GM18867 (cell line): ENCODE measurements around the gene ATG4A.
A peak's percentile ranks its signal among the peaks of the same experiment; 100 is the strongest.

Experiments
- ATAC-seq: cut with Tn5 transposase; IDR thresholded peaks from one replicate; pipeline ENCODE4 v1.9.1; 2021; ENCODE audit warnings: mild to moderate bottlenecking, moderate library complexity; ENCODE audit not compliant: unreplicated experiment

Gene ATG4A, protein sequence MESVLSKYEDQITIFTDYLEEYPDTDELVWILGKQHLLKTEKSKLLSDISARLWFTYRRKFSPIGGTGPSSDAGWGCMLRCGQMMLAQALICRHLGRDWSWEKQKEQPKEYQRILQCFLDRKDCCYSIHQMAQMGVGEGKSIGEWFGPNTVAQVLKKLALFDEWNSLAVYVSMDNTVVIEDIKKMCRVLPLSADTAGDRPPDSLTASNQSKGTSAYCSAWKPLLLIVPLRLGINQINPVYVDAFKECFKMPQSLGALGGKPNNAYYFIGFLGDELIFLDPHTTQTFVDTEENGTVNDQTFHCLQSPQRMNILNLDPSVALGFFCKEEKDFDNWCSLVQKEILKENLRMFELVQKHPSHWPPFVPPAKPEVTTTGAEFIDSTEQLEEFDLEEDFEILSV

DNA sequence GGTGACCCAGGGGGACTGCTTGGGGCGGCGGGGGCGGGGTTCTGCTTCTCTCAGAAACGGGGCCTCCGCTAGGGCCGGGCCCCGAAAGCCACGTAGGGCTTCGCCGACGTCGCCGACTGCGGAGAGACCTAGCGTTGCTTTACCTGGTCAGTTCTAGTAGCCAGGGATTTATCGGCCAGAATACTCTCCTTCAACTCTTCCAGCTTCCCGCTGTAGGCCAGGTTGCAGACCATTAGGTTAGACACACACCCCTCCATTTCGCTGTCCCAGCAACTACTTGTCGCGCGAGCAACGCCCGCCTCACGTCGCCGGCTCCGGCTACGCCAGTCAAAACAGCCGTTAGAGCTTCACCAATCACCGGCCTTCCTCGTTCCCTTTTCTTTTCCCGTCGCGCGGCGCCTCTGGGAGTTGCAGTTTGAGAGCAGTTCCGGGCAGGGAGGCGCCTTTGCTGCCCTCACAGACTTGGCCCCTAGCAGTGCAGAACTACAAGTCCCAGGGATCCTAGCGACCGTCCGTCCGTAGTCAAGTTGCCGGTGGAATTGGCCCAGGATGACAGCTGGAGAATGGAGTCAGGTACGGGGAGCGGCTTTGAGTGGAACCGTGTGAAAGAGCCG, at the start of gene ATG4A, which contains the start of gene PSMD10:
ATG4A (plus strand) TSS at position 515 of the 614 bp plus-strand sequence; CDS start at position 564, 49 bp downstream.
PSMD10 (minus strand) TSS at position 279 of the 614 bp plus-strand sequence; CDS start at position 257, 22 bp downstream.
- ATAC-seq = peak; percentile 96

DNA sequence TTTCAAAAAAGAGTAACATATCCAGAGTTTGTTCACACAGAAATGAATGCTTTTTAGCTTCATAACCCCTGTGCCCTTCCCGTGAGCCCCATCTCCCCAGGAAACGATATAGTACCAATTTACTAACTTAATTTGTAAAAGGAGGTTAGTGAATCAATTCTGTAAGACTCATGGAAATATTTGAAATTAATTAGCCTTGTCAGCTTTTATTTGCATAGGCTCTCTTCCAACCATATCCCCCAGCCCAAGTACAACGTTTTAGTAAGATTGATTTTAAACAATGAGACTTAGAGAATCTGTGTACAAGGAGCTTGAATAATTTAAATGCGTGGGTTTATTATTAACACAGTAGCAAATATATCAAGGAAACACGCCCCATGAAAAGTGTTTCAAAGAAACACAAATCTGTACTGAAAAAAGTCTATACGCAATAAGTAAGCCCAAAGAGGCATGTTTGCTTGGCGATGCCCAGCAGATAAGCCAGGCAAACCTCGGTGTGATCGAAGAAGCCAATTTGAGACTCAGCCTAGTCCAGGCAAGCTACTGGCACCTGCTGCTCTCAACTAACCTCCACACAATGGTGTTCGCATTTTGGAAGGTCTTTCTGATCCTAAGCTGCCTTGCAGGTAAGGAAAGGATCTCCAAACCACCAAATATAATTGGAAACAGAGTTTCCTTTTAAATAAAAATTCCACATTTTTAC, 46.9 kb upstream of the ATG4A start, which contains the start of gene VSIG1:
VSIG1 (plus strand) TSS at position 512 of the 703 bp plus-strand sequence; CDS start at position 578, 66 bp downstream.
- ATAC-seq = no peak

DNA sequence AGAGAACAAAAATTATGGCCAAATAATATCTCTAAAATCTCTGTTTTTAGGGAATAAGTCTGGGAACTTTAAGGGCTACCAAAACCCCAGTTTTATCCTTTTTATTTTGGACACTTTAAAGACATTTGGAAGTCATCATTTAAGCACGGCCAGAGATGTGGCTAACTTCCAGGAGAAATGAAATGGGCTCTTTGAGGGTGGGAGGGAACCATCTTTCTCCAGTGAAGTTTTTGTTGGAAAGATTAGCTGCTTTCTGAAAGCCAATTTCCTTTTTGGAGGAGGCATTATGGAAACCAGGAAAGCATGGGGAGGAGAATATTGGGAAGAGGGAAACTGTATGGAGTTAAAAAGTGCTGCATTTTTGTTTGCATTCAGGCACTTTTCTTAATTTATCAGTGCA, 41.9 kb upstream of the ATG4A start:
- no peak for ATAC-seq

DNA sequence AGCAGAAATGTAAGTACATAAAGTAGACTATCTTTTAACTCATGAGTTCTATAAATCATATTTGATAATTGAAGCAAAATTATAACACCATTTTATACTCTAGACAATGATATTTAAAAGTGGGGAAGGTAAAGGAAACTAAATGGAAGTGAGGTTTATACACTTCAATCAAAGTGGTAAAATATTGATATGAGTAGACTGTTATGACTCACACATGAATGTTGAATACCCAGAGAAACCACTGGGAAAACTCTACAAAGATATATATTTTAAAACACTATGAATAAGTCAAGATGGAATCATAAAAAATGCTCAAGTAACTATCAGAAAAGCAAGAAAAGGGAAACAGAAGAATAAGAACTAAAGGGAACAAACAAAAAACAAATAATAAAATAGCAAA, 38.4 kb upstream of the ATG4A start:
- no peak for ATAC-seq

DNA sequence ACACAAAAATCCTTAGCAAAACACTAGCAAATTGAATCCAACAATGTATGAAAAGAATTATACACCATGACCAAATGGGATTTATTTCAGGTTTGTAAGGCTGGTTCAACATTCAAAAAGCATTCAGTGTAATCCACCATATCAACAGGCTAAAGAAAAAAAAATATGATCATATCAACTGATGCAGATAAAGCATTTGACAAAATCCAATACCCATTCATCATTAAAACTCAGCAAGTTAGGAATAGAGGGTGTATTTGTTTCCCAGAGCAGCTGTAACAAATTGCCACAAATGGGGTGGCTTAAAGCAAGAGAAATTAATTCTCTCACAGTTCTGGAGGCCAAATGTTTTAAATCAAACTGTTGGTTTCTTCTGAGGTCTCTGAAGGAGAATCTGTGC, 36.0 kb upstream of the ATG4A start:
- ATAC-seq = no peak

DNA sequence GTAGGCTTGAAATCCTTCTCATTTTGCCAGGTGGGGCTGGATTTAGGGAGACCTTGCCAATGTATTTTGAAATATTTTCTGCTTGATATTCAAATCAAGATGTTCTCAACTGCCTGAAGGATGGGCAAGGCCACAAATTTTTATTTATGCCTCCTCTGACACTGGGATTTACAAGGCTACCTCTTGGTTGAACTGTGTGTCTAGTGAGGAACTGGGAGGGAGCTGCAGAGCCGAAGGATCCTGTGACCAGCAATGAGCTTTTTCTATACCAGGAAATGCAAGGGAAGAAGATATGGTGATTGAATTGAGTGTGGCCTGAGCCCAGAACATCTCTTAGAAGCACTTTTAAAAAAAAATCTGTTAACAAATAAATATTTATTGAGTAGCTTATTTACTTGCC, 31.8 kb upstream of the ATG4A start:
- ATAC-seq = no peak

DNA sequence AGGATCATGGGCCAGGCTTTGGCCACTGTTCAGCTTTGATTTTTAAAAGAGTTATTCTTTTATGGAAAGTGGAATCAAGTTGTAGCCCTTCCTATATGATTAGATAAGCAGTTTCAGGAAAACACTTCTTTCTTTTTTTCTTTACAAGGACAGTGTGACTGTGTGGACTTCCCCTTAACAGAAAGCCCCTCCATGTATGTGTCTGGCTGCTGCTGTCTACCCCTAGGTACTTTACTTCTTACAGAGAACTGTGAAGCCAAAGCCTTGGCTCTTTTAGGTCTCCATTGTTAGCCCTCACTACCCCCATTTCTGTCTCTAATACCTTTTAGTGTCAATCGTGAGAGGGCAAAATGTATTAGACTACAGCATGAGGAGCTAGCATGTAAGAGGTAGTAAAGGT, 27.6 kb upstream of the ATG4A start:
- ATAC-seq = no peak

DNA sequence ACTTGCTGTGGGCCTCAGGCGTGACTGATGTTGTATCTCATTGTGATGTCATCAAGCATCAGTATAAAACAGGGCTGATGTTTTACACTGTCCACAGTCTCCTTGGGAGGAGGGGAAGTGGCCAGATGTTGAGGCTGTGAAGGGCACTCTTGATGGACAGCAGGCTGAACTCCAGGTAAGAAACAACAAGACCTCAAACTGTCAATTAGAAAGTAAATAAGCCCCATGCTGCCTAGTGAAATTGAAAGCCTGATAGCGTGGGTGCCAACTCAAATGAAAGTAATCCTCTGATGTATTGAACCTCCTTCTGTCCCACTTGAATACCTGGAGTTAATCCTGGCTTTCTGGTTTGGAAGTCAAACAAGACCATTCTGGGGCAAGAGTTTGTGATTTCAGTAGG, 27.0 kb upstream of the ATG4A start:
- ATAC-seq = peak; percentile 75

DNA sequence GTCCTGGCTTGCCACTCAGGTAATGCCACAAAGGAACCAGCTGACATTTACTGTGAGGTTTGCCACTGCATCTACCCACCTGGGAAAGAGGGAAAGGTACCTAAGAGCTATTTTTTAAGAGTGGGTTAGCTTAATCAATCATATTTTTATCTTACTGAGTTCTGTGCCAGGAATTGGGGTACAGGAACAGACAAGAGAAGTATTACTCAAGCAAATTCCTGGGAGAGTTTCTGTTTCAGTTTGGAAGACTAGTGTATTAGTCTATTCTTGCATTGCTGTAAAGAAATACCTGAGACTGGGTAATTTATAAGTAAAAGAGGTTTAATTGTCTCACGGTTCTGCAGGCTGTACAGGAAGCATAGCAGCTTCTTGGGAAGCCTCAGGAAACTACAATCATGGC, 23.5 kb upstream of the ATG4A start:
- no peak for ATAC-seq

DNA sequence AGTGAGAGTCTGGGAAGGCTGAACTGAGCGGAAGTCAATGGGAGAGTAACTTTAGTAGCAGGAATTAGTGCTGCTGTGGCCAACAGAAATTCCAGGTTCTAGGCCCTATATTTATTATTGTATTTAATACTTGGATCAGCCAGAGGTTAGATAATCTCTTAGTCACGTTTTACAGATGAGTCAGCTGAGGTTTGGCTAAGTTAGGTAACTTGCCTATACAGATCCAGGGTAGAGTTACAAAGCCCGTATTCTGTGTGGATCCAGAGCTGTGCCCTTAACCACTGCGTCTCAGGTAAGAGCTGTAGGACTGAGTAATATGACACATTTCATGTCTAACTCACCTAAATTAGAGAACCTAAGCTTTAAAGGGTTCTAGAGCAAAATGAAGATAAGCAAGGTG, 20.7 kb upstream of the ATG4A start:
- no peak for ATAC-seq

DNA sequence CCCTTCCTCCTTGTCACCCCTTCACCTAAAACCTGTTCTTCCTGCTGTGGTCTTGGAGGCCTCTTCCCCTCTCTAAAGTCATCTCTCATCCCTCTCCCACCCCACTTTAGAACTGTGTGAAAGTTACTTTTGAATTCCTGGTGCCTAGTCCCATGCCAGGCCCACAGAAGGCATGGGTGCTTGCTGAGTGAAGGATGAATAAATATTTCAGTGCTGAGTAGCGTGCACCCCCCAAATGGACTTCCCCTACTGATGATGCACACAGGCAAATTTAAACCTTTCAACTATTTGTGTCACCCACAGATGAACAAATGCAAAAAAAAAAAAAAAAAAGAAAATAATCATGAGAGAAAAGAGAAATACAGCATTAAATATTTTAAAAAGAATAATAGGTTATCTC, 20.0 kb upstream of the ATG4A start:
- ATAC-seq = no peak

DNA sequence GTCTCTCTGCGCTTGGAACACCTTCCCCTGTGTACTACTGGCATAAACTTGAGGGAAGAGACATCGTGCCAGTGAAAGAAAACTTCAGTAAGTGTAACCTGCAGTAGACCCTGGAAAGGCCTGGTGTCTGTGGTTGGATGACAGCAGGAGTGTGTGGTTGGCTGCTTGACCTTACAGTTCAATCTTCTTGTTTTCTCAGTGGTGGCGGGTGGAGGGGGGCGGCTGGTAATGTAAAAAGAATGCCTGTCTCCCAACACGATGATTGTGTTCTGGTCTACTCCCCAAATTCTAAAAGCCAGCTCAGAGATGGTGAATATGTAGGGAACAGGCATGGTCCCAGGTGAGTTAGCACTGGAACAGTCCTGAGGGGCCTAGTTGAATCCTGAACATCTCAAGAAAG, 18.8 kb upstream of the ATG4A start:
- no peak for ATAC-seq

DNA sequence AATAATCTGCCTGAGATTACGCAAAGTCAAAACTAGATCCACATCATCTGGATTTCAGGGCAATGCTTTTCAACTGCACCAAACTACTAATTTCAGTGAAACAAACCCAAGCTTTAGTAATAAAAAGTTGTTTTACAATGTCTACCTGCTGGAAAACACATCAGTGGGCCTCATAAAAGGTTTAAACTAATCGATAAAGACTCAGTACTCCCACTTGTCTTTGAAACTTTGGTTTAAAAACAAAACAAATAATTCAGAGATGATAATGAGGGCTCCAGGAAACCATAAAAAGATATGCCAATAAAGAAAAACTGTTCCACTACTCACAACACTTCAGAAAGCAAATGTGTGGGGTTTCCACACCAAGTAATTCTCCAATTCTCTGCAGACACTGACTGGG, 10.5 kb upstream of the ATG4A start:
- no peak for ATAC-seq

DNA sequence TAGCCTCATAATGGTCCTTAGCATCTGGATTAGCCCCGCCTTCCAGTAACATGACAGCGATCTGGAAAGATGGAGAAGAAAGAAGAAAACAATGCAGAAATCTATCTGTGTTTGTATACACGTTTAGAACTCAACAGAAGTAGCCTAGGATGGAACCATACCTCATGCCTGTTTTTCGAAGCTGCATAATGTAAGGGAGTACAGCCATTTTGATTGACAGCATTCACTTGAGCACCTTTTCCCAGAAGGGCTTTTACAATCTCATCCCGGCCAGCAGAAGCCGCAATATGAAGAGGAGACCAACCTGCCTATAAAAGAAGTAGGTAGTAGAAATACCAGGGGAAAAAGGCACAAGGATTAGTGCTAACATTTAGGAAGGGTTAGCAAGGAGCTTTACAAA, 3.8 kb upstream of the ATG4A start:
- ATAC-seq = no peak

DNA sequence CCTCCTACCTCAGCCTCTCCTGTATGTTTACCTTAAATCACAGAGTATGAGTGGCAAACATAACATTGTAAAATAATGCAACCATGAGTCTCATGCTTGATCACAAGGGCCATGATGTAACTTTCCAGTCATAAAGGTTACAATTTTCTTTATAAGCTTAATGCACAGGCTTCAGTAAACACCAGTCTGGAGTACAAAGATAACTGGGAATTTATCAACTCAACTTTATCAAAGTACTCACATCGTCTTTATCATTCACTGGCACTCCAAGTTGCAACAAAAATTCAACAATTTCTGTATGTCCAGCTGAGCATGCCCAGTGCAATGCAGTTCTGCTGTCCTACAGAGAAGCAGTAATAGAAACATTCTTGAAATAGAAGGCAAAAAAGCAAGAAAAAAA, 3.1 kb upstream of the ATG4A start:
- no peak for ATAC-seq

DNA sequence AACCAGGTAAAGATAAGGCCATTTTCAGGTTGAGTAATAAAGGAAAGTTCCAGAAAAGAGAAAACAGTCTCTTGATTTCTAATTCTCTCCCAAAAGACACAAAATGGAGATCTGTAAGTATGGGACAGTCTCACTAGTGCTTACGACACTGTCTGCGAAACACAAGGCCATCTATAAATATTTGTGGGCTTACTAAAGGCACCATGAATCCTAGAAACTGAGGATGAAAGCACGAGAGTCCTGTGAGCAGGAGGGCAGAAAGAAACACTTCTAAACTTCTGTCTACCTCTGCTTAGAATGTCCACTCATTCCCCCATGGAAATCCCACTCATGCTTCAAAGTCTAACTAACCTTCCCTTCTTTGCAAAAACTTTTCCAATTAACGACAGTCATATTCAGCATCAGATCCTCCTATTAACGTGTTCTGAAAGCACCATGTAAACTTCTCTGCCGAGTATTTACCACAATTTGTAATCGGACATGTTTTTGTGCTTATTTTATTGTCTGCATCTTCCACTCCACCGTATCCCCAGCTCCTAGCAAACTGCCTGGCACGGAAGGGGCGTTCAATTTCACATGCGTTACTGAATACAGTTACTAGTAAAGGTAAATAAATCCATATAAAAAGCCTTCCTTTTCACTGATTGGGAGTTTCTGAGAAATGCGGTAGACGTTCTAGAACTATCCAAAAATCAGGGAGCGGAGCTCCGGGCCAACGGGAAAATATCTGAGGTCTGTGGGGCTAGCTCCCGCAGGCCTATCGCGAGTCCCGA, 901 bp upstream of the ATG4A start:
- no peak for ATAC-seq

DNA sequence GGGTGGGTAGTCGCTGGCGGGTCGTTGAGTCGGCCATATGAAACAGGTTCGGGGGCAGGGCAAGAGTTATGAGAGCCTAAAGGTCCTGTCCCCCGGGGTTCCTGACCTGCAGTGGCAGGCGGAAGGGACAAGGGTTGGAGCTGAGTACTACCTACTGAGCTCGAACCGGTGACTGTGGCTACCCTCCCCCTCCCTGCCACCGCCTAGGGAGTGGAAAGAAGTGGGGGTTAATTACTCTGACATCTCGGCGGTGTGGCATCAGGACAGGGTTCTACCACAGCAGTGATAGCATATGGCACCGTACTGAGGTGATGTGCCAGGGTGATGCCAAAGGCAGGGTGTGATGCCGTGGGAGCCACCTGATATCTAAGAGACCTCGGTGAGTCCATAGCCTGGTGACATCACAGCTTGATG, 307 bp downstream of the ATG4A start:
- ATAC-seq = peak; percentile 43

DNA sequence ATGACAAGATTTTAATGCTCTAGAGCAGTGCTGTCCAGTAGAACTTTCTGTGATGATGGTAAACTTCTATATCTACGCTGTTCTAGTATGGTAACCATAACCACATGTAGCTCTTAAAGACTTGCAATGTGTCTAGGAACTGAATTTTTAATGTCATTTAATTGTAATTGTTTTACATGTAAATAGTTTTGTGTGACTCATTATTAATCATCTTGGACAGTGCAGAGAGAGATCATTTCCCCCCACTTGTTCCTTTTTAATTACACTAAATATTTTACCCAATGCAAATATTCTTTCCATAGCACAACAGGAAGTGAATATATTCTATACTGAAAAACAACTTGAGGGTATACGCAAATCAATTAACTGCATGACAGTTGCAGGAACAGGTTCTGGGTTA, 5.8 kb downstream of the ATG4A start:
- ATAC-seq = no peak

DNA sequence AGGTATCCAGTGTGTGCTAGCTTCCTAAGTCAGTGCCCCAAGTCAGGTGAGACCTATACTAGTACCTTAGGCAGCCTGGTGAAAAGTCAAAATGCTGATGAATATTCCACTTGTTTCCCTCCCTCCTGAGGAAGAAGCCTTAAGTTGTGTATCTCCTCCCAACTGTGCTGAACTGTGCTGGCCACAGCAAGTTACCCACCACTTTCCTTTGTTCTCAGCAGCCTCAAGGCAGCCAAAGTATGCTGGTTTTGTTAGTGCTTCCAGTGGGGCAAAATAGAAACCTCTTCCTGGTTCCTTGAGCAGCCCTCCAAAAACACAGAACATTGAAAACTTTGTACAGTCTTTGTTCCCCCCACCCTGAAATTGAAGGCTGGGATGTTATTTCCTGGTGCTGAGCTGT, 13.9 kb downstream of the ATG4A start:
- ATAC-seq = no peak

DNA sequence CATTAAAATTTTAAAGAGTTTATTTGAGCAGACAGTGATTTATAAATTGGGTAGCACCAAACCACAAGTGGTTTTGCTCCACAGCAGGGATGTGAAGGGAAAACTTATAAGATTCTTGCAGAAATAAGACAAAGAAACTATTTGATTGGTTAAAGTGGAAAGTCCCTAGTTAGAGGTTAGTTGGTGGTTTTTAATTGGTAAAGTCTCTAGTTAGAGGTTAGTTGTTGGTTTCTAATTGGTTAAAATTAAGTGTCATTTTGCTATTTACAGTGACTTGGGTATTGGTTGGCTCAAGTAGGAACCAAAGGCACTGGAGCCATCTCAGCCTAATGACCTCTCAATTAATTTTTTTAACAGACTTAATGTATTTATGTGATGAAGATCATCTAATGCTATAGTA, 23.0 kb downstream of the ATG4A start:
- no peak for ATAC-seq

DNA sequence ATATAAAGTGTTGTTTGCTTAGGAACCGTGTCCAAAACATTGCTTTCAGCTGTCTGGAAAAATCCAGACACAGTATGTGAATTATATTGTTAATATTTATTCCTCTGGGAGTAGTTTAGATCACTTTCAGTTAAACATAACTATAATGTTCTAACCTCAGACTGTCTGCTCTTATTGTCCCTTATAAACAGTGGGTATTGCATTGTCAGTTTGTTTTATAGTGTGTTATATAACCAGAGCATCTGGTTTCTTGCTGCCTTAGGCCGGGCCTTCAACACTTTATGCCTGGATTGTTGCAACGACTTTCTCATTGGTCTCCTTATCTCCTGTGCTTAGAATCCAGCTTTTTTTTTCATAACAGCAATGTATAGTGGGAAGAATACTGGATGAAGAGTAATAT, 26.4 kb downstream of the ATG4A start:
- ATAC-seq = no peak
